AG10803 (cell line): Measurements from ENCODE around the gene TCERG1L.

Experiments
- DNase-seq: peaks from one replicate; pipeline ENCODE4 v3.0.0; 2010; ENCODE audit warnings: low read depth
- H3K4me3 ChIP-seq: 2 replicates; pipeline ENCODE4 v1.5.1; 2011; ENCODE audit warnings: mild to moderate bottlenecking, low read length, control low read depth
- TF ChIP-seq, protein P1 (sequence below): conservative IDR thresholded peaks from 2 replicates; pipeline ENCODE4 v1.5.1; 2011; ENCODE audit warnings: mild to moderate bottlenecking, low read length, control low read depth, inconsistent platforms

TCERG1L gene

DNA sequence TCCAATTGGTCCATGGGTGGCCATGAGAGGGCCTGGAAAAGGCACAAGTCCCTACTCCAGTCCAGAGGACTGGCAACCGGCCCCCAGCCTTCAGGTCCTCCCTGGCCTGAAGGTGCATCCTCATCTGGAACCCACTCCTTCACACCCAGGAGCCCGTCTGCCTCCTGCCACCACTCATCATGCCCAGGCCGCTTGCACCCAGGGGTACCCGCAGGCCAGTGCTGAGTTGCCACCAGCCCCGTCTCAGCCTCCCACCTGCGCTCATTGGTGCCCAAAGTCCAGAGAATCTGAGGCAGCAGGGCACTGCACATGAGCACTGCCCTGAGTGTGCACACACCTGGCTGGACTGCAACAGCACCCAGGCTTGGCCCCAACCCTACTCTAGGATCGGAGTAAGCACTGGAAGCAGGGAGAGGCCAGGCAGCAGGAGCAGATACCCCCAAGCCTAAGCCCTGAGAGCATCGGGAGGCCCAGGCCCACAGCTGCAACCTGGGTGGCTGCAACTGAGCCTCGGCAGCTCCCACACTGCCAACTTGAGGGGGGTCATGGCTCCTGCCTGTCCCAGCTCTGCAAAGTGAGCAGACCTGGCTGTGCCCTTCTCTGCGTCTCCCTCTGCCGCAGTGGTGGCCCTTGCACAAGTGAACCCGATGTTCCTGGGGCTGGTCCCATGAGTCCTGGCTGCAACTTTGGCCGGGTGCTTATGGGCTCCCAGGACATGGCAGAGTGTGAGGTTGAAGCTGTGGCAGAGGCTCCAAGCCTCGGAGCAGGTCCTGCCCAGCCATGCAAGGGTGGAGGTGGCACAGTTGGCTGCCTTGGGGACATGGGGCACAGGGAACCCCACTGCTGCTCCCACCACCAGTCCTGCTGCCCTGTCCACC lies 44.3 kb downstream of the TCERG1L start:
- TF ChIP-seq, protein P1, sequence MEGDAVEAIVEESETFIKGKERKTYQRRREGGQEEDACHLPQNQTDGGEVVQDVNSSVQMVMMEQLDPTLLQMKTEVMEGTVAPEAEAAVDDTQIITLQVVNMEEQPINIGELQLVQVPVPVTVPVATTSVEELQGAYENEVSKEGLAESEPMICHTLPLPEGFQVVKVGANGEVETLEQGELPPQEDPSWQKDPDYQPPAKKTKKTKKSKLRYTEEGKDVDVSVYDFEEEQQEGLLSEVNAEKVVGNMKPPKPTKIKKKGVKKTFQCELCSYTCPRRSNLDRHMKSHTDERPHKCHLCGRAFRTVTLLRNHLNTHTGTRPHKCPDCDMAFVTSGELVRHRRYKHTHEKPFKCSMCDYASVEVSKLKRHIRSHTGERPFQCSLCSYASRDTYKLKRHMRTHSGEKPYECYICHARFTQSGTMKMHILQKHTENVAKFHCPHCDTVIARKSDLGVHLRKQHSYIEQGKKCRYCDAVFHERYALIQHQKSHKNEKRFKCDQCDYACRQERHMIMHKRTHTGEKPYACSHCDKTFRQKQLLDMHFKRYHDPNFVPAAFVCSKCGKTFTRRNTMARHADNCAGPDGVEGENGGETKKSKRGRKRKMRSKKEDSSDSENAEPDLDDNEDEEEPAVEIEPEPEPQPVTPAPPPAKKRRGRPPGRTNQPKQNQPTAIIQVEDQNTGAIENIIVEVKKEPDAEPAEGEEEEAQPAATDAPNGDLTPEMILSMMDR, result no peak
- DNase-seq, result no peak

DNA sequence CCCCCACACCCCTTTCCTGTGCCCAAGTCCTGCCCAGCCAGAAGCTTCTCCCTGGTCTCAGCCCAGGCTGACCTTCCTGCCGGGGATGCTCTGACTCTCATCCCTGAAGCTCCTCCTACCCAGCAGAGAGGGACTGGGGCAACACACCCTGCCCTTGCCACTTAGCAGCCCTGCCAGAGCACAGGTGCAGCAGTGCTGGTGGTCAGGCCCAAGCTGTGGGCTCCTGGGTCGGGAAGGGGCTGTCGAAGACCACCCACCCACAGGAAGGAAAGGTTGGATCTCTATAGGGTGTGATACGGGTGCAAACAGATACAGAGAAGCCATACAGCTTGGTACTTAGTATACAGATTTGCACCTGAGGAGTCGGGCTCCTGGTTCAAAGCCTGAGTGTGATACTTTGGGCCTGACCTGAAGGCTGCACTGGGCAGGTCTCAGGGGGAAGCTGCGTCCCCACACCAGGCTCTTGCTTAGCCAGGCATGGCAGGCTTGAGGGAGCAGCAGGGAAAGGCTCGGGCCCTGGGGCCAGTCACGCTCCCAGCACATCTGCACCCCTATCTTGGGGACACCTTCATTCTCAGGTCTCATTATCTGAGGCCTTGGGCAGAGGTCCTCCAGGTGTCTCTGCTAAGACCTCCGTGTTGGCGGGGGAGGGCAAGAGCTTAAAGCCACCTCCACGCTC lies 47.3 kb downstream of the TCERG1L start:
- TF ChIP-seq, protein P1, result no peak
- H3K4me3 ChIP-seq, result no peak overlapping the region
- DNase-seq, result no peak

More for the DNA sequence above, 44.3 kb downstream of the TCERG1L start:
- no peak overlapping the region for H3K4me3 ChIP-seq

DNA sequence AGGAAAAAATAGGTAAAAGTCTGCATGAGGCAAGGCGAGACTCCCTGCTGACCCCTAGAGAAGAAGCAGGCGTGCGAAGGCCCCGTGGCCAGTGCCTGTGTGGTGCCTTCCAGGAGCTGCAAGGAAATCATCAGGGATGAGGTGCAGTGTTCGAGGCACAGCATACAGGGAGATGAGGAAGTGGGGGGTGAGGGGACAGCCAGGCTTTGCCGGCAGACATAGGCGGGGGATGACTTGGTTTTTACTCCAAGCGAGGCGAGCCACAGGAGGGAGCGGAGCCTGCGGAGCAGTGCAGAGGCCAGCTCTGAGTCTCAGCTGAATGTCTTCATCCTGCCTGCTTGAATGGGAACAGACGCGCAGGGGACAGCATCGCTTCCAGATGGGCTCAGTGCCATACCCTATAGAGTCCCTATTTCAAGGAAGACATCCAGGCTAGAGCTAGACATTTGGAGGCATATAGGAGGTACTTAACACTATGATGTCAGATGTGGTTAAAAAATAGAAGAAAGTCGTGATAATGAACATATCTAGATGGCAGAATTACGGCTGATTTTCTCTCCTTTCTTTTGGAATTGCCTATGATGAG lies 49.5 kb downstream of the TCERG1L start:
- TF ChIP-seq, protein P1, result no peak
- no peak for DNase-seq
- H3K4me3 ChIP-seq, result no peak overlapping the region

DNA sequence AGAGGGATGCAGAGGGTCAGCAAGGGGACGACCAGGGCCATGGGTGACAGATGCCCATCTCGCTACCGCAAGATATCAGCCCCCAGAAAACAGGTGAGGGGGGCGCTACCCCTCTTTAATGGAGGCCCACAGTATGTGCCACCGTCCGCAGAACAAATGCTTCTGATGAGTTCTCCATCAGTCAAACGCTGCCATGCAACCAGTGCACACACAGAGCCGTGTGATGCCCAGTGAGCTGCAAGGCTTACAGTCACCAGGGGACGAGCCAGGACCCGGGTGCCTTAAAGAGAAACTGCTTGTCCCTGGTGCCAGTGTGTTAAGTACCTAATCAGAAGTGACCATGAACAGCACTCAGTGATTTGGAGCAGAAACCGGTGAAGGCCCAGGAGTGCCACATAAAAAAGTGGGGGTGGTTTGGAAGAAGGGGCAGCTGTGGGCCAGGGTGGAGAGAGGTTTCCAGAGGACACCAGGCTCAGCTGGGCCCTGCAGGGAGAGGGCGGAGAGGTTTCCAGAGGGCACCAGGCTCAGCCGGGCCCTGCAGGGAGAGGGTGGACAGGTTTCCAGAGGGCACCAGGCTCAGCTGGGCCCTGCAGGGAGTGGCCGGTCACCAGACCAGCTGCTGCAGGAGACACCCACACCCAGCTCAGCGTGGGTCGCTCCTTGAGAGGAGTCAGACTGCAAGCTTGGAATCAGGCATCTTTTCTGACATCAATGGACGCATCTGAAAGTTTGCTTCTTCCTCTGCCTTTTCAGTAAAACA lies 50.9 kb downstream of the TCERG1L start:
- no peak for DNase-seq
- no peak overlapping the region for H3K4me3 ChIP-seq
- TF ChIP-seq, protein P1, result no peak

DNA sequence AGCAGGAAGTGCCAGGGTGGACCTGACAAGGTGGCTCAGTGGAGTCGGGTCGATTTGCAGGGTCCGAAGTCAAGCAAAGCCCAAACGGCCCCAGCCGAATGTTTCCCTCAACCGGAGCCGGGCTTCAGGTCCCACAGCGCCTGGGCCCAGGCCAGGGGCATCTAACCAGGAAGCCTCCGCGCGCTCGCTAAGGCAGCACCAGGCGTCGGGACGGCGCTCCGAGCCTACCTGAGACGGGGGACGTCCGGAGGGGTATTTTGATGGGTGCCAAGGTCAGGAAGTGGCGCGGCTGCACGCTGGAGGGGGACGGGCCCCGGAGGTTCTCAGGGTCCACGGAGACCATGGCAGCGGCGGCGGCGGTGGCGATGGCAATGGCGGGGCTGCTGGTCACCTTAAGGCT lies 51.5 kb downstream of the TCERG1L start:
- DNase-seq, result no peak
- TF ChIP-seq, protein P1, result no peak

DNA sequence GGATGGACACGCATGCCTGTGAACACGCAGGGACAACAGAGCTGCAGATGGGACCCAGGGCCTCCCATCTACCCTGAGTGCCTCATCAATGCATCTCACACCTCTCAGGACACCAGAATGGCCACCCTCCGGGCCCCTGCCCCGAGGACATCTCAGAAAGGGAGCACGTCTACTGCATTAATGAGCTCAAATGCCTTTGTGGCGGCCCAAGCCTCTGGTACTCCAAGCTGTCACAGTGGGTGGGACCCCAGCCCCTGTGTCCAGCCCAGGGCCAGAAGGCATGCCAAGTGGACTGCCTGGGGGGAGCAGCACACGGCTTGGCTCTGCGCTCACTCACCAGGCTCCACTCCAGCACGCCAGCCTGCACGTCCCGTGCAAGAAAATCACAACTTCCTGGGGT lies 52.0 kb downstream of the TCERG1L start:
- no peak for DNase-seq
- no peak overlapping the region for H3K4me3 ChIP-seq
- TF ChIP-seq, protein P1, result no peak

More for the DNA sequence above, 51.5 kb downstream of the TCERG1L start:
- no peak overlapping the region for H3K4me3 ChIP-seq
